GM12873 (cell line): ENCODE measurements around the gene FAM234A.

Source experiments
- CTCF ChIP-seq: IDR thresholded peaks from 2 replicates; pipeline ENCODE4 v1.5.1; 2012; ENCODE audit warnings: low read depth, mild to moderate bottlenecking, moderate library complexity, low read length, control low read depth; ENCODE audit not compliant: insufficient read depth; ENCODE audit errors: missing control alignments

Gene FAM234A

GRCh38 chr16:255183-255582 lies 20.6 kb downstream of the FAM234A start:
- no peak for TF ChIP-seq CTCF

- TF ChIP-seq CTCF: no peak
Observed at GRCh38 chr16:259226-259625, 24.6 kb downstream of the FAM234A start.

GRCh38 chr16:259814-260253 lies 25.2 kb downstream of the FAM234A start:
- no peak for TF ChIP-seq CTCF

GRCh38 chr16:260326-260725 lies 25.7 kb downstream of the FAM234A start:
- no peak for TF ChIP-seq CTCF

- no peak for TF ChIP-seq CTCF
Observed at GRCh38 chr16:261031-261691, 26.5 kb downstream of the FAM234A start.

- no peak for TF ChIP-seq CTCF
Observed at GRCh38 chr16:262121-262745, 27.6 kb downstream of the FAM234A start.

GRCh38 chr16:263182-263774 lies 28.7 kb downstream of the FAM234A start:
- TF ChIP-seq CTCF: no peak
